HEK293 (cell line): ENCODE data around the gene C2orf66.

Experiments
- ATF2 ChIP-seq: fragments of 450-650 bp; formaldehyde crosslinking; IDR thresholded peaks from 2 replicates; pipeline ENCODE4 v1.5.1; 2016; ENCODE audit warnings: missing biosample characterization, missing genetic modification characterization, low read depth
- CTCF ChIP-seq: fragments of 450-650 bp; formaldehyde crosslinking; IDR thresholded peaks from 2 replicates; pipeline ENCODE4 v1.5.1; 2016; ENCODE audit warnings: missing biosample characterization, missing genetic modification characterization
- HOXA7 ChIP-seq: sonication (generic); formaldehyde crosslinking; IDR thresholded peaks from 2 replicates; pipeline ENCODE4 v1.8.1; 2022; ENCODE audit warnings: missing genetic modification reagents, borderline replicate concordance
- KLF9 ChIP-seq: fragments of 450-650 bp; formaldehyde crosslinking; IDR thresholded peaks from 2 replicates; pipeline ENCODE4 v1.5.1; 2016; ENCODE audit warnings: missing biosample characterization, missing genetic modification characterization, low read depth
- REST ChIP-seq: fragments of 450-650 bp; formaldehyde crosslinking; IDR thresholded peaks from 2 replicates; pipeline ENCODE4 v1.5.1; 2016; ENCODE audit warnings: missing biosample characterization, missing genetic modification characterization
- YY1 ChIP-seq: fragments of 450-650 bp; formaldehyde crosslinking; IDR thresholded peaks from 2 replicates; pipeline ENCODE4 v1.5.1; 2018; ENCODE audit warnings: missing biosample characterization, missing genetic modification characterization
- ZFP37 ChIP-seq: fragments of 450-650 bp; formaldehyde crosslinking; IDR thresholded peaks from 2 replicates; pipeline ENCODE4 v1.5.1; 2016; ENCODE audit warnings: missing biosample characterization, missing genetic modification characterization
- ZNF121 ChIP-seq: fragments of 450-650 bp; formaldehyde crosslinking; IDR thresholded peaks from 2 replicates; pipeline ENCODE4 v1.5.1; 2016; ENCODE audit warnings: missing biosample characterization, missing genetic modification characterization
- ZNF155 ChIP-seq: fragments of 450-650 bp; formaldehyde crosslinking; IDR thresholded peaks from 2 replicates; pipeline ENCODE4 v1.5.1; 2016; ENCODE audit warnings: missing biosample characterization, missing genetic modification characterization
- ZNF501 ChIP-seq: fragments of 450-650 bp; formaldehyde crosslinking; IDR thresholded peaks from 2 replicates; pipeline ENCODE4 v1.5.1; 2016; ENCODE audit warnings: missing biosample characterization, missing genetic modification characterization
- ZNF639 ChIP-seq: fragments of 450-650 bp; formaldehyde crosslinking; IDR thresholded peaks from 2 replicates; pipeline ENCODE4 v1.5.1; 2016; ENCODE audit warnings: missing biosample characterization, missing genetic modification characterization

GRCh38 chr2:196798980-196799379, 10.2 kb downstream of the C2orf66 start:
- no peak for TF ChIP-seq REST (tag by site-specific recombination)
- no peak for TF ChIP-seq ZFP37 (tag by site-specific recombination)
- TF ChIP-seq ZNF155 (tag by site-specific recombination): no peak
- TF ChIP-seq CTCF (tag by site-specific recombination): no peak
- no peak for TF ChIP-seq KLF9 (tag by site-specific recombination)
- TF ChIP-seq HOXA7 (CRISPR knock-in tag): no peak
- no peak for TF ChIP-seq ATF2 (tag by site-specific recombination)
- no peak for TF ChIP-seq ZNF121
- TF ChIP-seq ZNF639 (tag by site-specific recombination): no peak
- no peak for TF ChIP-seq YY1 (tag by site-specific recombination)
- TF ChIP-seq ZNF501: no peak
